Suprapubic skin (tissue), 4 donors: ENCODE measurements around the gene ZNF638.

Experiments
- EP300 ChIP-seq: sonication (generic); formaldehyde crosslinking; IDR thresholded peaks from one replicate; pipeline ENCODE4 v1.6.1; 2017; ENCODE audit warnings: antibody characterized with exemption
- POLR2A ChIP-seq, 2 donors: fragments of 450-650 bp; IDR thresholded peaks; one replicate each; pipeline ENCODE4 v1.6.1; 2017; ENCODE audit warnings: antibody characterized with exemption in 2 of 2, mild to moderate bottlenecking in 2 of 2, moderate library complexity in 2 of 2
- POLR2AphosphoS5 ChIP-seq, 3 donors: sonication (generic); formaldehyde crosslinking; IDR thresholded peaks; one replicate each; pipeline ENCODE4 v1.6.1; 2017; ENCODE audit warnings: antibody characterized with exemption in 3 of 3
- TF ChIP-seq, protein P1 (sequence below), 2 donors: fragments of 200-600 bp in 1 of 2; fragments of 450-650 bp in 1 of 2; sonication (generic) in 1 of 2; IDR thresholded peaks; one replicate each; pipeline ENCODE4 v1.5.1; 2016 to 2019; ENCODE audit warnings: antibody characterized with exemption in 2 of 2, mild to moderate bottlenecking in 1 of 2, moderate library complexity in 1 of 2

DNA sequence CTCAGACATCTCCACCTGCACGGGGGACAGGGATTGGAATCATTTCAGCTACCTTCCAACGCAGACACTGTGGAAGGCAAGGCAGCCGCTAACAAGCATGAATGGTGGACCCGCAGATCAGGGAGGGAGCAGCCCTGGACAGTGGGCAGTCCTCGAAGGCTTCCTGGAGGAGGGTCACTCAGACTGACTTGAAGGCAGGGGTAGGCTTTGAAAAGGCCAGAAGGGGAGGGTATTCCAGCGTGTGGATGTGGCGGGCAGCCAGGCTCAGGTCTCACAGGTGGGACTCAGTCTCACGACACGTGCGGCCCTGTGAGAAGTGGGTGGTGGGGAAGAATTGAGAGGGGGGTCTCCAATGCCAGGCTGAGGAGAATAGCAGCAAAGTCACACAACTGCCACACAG lies 151.7 kb downstream of the ZNF638 start:
- TF ChIP-seq, protein P1, sequence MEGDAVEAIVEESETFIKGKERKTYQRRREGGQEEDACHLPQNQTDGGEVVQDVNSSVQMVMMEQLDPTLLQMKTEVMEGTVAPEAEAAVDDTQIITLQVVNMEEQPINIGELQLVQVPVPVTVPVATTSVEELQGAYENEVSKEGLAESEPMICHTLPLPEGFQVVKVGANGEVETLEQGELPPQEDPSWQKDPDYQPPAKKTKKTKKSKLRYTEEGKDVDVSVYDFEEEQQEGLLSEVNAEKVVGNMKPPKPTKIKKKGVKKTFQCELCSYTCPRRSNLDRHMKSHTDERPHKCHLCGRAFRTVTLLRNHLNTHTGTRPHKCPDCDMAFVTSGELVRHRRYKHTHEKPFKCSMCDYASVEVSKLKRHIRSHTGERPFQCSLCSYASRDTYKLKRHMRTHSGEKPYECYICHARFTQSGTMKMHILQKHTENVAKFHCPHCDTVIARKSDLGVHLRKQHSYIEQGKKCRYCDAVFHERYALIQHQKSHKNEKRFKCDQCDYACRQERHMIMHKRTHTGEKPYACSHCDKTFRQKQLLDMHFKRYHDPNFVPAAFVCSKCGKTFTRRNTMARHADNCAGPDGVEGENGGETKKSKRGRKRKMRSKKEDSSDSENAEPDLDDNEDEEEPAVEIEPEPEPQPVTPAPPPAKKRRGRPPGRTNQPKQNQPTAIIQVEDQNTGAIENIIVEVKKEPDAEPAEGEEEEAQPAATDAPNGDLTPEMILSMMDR (IDR thresholded peaks at IDR 0.05), result no peak
- TF ChIP-seq POLR2A (IDR thresholded peaks at IDR 0.05), result no peak
- TF ChIP-seq EP300, result no peak
- no peak for TF ChIP-seq POLR2AphosphoS5 (IDR thresholded peaks at IDR 0.05)
